Stimulated activated CD8-positive, alpha-beta memory T cell treated with anti-CD3 and anti-CD28 coated beads, Interleukin-7, amount 100 ng/mL, for 1 hour (primary cell): ENCODE data around the gene AIF1L.

Experiments used
- DNase-seq, 2 donors: peaks; one replicate each; pipeline ENCODE4 v3.0.0-alpha.2; 2020; ENCODE audit warnings: low read depth in 2 of 2

Gene AIF1L

DNA sequence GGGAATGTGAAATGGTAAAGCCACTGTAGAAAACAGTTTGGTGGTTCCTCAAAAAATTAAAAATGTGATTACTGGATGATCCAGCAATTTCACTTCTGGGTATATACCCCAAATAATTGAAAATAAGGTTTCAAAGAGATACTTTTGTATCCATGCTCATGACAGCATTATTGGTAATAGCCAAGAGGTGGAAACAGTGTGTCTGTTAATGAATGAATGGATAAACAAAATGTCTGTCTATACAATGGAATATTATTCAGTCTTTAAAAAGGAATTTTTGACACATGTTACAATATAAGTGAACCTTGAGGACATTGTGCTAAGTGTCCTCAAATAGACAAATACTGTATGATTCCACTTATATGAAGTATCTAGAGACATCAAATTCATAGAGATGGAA lies 69.2 kb downstream of the AIF1L start:
- no peak for DNase-seq

- no peak for DNase-seq
Observed at GRCh38 chr9:131167146-131167692, 70.9 kb downstream of the AIF1L start.

DNA sequence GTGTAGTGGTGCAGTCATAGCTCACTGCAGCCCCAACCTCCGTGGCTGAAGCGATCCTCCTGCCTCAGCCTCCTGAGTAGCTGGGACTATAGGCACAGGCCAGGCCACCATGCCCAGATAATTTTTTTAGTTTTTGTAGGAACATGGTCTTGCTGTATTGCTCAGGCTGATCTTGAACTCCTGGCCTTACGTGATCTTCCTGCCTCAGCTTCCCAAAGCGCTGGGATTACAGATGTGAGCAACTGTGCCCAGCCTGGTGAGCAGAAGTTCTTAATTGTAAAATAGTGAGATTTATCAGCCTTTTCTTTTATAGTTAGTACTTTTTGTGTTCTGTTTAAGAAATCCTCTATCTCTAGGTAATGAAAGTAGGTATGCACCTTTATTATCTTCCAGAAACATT lies 71.6 kb downstream of the AIF1L start:
- no peak for DNase-seq

GRCh38 chr9:131169563-131170240 lies 73.4 kb downstream of the AIF1L start:
- no peak for DNase-seq
